HG03354 (cell line): ENCODE data around the gene DIS3L2.
A peak's percentile ranks its signal among the peaks of the same experiment; 100 is the strongest.
"Not testable (repeated sequence)": the region's sequence is repeated elsewhere in the genome, so short reads cannot be mapped to it uniquely, and the experiment has no call there.

Experiments
- ATAC-seq: cut with Tn5 transposase; IDR thresholded peaks from one replicate; pipeline ENCODE4 v1.9.1; 2021; ENCODE audit warnings: mild to moderate bottlenecking; ENCODE audit not compliant: unreplicated experiment, poor library complexity, severe bottlenecking

The DIS3L2 gene

GRCh38 chr2:232306741-232307305, 345.3 kb downstream of the DIS3L2 start:
- ATAC-seq, result no peak

GRCh38 chr2:232307854-232308253, 346.3 kb downstream of the DIS3L2 start:
- ATAC-seq, result no peak

DNA sequence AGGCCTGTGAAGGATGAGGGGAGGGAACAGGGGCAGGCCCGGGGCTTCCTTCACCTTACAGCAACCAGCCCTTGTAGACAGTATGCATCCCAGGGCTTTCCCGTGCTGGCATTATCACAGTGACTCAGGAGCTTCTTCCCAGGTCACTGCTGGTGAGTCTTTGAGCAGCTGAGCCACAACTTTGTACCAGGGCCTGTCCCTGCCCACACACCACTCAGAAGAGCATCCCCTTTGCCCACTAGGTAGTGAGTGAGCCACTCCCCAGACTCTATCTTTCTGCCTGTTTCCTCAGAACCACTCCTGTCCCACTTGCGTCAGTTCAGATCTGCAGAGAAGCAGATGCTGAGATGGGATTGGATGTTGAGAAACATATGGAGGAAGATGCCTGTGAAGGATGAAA, 347.5 kb downstream of the DIS3L2 start:
- no peak for ATAC-seq

DNA sequence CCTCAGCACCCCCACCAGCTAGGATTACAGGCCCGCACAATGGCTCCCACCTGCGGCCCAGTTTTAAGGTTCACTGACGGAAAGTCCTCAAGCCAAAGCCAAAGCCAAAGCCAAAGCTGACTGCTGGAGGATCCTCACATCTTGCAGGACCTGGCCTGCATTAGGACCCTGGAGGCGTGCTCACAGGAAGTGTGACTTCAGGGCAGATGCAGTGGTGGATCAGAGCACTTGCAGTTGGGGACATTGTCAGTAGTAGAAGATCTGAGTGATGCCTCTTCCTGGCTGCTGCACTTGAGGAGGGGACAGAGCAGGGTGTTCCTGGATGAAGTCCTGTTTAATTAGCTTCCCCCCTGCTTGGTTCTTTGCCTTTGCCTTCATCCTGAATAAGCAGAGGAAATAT, 348.1 kb downstream of the DIS3L2 start:
- ATAC-seq, result peak; percentile 45

DNA sequence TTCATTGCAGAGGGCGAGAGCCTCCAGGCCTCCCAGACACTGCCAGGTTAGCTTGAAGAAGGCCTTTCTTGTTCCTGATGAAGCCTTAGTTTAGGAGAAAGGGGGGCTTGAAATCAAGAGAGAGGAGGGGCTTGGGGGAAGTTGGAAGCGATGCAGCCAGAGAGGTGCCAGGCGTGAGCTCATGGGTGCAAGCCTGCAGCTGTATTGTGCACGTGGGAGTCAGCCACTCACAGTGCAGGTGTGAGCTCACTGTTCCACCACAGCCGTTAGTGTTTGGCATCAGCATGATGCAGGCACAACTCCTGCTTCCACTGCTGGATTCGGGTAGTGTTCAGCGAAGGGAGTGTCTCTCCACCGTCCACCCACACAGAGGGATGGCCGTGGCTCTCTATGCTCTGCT, 348.6 kb downstream of the DIS3L2 start:
- no peak for ATAC-seq

DNA sequence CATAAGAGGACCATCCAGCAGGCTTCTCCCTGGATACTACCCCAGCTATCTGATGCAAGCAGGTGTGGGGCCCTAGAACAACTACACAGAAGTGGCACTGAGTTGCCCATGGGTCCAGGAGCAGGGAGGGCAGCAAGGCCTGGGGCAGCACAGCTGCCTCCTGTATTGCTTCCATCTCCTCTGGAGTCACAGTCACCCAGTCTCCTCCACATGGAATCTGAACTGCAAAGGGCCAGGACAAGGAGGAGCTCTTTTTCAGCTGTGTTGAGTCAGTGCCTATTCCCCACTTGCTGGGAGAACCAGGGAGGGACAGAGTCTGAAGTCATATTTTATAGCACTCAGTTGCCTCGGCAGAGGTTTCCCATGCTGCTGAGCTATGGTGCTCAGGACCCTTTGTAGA, 349.2 kb downstream of the DIS3L2 start:
- ATAC-seq, result no peak

GRCh38 chr2:232313645-232314044, 352.1 kb downstream of the DIS3L2 start:
- ATAC-seq, result not testable (repeated sequence)

- ATAC-seq, result peak; percentile 95
These were observed 353.8 kb downstream of the DIS3L2 start for GRCh38 chr2:232315049-232315922.

DNA sequence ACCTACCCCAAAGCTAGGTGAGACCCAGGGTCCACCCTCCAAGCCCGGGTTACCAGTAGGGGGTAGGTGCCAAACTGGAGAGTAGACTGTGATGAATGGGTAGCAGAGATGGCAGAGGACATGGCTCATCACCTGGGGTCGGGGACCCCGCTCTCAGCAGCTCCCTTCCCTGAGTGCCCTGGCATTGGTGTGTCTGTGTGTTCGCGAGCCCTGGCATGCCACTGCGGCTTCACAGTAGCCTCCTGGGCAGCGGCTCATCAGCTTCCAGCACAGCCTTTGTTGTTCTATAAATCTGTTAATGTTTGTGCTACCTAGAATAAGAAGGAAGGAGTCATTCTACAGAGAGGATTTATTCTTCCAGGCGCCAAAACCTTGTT, 354.4 kb downstream of the DIS3L2 start:
- no peak for ATAC-seq

DNA sequence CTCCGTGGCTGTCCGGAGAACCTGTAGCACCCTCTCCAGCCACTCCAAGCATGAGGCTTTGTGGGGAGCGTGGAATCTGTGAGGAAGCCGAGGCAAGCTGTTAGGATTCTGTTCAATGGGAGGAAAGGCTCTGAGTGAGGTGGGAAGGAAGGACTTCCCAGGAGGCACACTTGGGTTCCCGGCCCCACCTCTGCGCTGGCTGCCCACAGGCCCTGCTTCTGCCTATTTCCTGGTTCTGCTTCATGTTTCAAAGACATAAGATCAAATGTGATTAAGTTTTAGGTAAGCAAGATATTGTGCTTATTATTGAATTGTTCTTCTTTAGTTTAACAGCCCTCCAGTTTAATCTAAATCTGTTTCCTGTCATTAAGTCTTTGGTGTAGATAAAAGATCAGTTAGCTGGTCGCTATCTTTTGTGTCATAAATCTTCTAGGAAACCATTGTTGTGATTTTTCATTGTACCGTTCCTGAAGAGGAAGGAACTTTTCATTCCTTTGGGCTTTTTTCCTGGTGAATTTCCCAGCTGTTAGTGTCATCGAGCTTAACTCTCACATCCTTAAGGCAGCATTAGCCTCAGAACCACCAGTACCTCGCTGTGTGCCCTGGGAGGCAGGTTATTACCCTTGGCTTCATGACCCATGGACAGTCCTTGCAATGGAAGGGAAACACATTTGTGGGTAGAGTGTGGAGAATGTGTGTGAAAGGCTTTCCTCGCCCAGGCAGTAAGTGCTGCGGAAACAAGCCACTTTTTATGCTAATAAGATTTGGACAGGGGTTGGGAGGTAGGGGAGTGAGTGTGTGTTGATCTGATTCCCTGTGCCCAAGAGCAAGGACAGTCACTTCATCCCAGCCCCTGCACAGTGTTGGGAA, 355.2 kb downstream of the DIS3L2 start:
- no peak for ATAC-seq

GRCh38 chr2:232318169-232318855, 356.8 kb downstream of the DIS3L2 start:
- no peak for ATAC-seq

DNA sequence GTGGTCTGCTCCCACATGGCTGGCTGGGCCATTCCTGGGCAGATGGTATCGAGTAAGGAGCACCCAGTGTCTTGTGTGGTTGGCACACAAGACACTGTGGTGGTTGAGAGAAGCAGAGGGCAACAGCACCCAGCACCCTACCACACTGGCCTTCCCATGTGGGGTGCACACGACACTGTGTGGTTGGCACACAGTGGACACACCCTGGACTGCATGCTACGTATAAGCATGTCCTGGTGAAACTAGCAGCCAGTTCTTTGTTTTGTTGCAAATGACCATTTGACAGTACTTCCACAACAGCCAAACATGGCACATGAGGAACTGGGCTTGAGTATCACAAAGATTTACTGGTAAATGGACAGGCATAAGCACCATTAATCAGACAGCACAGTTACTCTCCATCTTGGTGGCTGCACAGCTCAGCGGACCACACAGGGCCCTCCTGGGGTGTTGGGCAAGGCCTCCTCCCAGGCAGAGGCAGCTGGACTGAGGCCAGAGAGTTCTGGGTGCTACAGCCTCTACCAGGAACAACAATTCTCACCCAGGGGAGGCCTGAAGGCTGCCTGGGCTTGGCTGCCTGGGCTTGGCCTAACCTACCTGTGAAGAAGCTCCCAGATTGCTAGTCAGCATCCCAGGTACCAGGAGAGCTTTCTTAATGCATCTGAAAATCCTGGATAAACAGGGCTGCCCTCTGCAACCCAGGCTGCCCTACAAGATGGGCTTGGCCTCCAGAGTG, 357.7 kb downstream of the DIS3L2 start:
- no peak for ATAC-seq

DNA sequence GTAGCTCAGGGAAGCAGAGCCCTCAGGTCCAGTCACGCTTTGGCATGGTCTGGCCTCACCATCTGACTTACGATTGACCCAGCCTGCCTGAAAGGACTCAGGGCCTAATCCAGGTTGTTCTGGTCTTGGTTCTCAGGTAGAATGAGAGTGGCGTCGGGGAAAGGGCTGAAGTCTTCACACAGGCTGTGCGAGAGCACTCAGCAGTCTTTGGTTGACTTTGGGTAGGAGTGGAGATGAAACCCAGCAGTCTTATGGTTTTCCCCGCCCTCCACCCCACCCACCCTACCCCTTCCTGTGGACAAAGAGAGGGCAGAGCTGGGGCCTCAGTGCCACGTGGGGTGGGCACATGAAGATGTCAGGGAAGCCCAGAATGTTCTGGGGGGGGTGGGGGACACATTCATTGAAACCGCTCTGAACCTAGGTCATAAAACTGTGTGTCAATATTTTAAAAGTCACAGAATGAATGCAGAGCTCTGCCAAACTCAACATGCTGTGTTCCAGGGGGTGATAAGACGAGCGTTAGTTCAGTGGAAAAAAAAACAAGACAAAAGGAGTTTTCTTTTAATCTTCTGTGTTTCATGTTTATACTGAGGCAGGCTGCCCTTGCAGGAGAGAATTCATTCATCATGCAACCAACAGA, 358.4 kb downstream of the DIS3L2 start:
- no peak for ATAC-seq

- no peak for ATAC-seq
These were observed 358.9 kb downstream of the DIS3L2 start for GRCh38 chr2:232320443-232320803.

GRCh38 chr2:232321156-232321816, 359.8 kb downstream of the DIS3L2 start:
- ATAC-seq, result no peak

DNA sequence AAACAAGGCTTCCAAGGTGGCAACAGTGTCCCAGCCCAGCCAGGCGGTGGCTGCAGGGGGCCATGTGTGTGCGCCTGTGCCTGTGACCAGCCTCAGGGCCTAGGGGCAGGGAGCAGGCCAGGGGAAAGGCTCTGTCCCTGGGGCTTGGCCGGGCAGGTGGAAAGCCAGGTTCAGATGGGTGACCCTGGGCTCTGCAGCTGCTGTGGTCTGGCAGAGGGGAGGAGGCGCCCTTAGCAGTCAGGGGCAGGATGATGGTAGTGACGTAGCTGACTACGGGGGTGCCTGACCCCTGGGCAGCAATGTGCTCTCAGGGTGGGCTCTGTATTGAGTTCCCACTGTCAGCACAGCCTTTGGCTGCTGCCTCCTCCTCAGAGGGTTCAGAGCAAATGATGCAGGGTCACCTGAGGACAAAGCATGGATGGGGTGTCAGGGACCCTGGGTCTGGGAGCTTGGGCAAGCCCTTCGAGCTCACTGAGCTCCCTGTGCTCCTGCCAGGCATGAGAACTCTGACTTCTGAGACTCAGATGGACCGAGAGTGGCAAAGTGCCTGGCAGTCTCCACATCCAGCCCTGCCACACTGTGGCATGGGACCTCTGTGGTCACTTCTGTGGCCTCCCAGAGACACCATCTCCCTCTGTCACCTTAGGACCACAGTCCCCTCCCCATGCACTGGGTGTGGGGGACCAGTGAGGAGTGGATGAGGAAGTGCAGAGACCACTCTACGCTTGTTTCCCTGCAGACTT, 360.5 kb downstream of the DIS3L2 start:
- no peak for ATAC-seq

GRCh38 chr2:232322560-232323327, 361.2 kb downstream of the DIS3L2 start:
- no peak for ATAC-seq
